ENCODE measurements around the gene YWHAG. TPM values are rescaled to one million over a fixed set of nuclear protein-coding genes. Genes with fewer than 3 reads are reported as not detected.
A peak's percentile ranks its signal among the peaks of the same experiment; 100 is the strongest.

Gene YWHAG
- total and polyA plus RNA-seq, 2 experiments from 2014 or later, result 82.2 to 179 TPM

GRCh38 chr7:76332078-76332477 is 26.7 kb downstream of the YWHAG start (continued):
- no peak for TF ChIP-seq ZNF462 (CRISPR knock-in tag; IDR thresholded peaks at IDR 0.05)
- no peak for TF ChIP-seq STAT1 (IDR thresholded peaks at IDR 0.05; ENCODE audit: unreplicated experiment)
- TF ChIP-seq POLR2AphosphoS5 (IDR thresholded peaks at IDR 0.05; ENCODE audit: low read depth), result no peak

GRCh38 chr7:76330673-76331072 is 28.1 kb downstream of the YWHAG start:
- Histone ChIP-seq H3K4me3 (no peak overlapping the region), H3K4me2 (no peak overlapping the region), H3K79me2 (replicated peaks; ENCODE audit: insufficient read depth) (peaks cover 99% of the 10 kb centered on the region), H2AFZ (no peak overlapping the region), H4K20me1 (replicated peaks; ENCODE audit: insufficient read depth) (peaks cover 83% of the 10 kb centered on the region), H3K36me3 (ENCODE audit: insufficient read depth) (peaks cover 40% of the 10 kb centered on the region), H3K27ac (ENCODE audit: low read depth) (peak overlapping the region; percentile 17; the same call in 1 of the 2 replicates), H3K27me3 (ENCODE audit: insufficient read depth) (no peaks in the 10 kb centered on the region), H3K4me1 (ENCODE audit: insufficient read depth) (peaks cover 7% of the 10 kb centered on the region; the same call in 1 of the 2 replicates), H3F3A (replicated peaks; ENCODE audit: low read depth) (peaks cover 40% of the 10 kb centered on the region), H3K9me2 (ENCODE audit: insufficient read depth) (no peaks in the 10 kb centered on the region)
- peak; percentile 55 for DNase-seq (ENCODE audit: low spot score)
- Mint-ChIP-seq H3K9me3 (no peaks in the 10 kb centered on the region), H3K4me1 (peaks cover 33% of the 10 kb centered on the region), H3K36me3 (ENCODE audit: low read depth) (peaks cover 81% of the 10 kb centered on the region), H3K27ac (no peak overlapping the region), H3K4me3 (no peak overlapping the region), H3K27me3 (ENCODE audit: insufficient read depth, low read depth, poor library complexity) (peaks cover 7% of the 10 kb centered on the region)
- TF ChIP-seq REST (IDR thresholded peaks at IDR 0.05; ENCODE audit: unreplicated experiment) (no peak), CTCF (conservative IDR thresholded peaks at IDR 0.05; ENCODE audit: low read depth in 2 of 2) (peak; percentile 55 to 60)
- peak; percentile 66 for ATAC-seq
